Anterior cingulate cortex (tissue), 58 donors: ENCODE results near the gene IFITM5.

Source experiments
- DNase-seq, 58 donors: peaks; one replicate each; lab custom pipeline; 2025; lab: John Stamatoyannopoulos, UW

Gene IFITM5

DNA sequence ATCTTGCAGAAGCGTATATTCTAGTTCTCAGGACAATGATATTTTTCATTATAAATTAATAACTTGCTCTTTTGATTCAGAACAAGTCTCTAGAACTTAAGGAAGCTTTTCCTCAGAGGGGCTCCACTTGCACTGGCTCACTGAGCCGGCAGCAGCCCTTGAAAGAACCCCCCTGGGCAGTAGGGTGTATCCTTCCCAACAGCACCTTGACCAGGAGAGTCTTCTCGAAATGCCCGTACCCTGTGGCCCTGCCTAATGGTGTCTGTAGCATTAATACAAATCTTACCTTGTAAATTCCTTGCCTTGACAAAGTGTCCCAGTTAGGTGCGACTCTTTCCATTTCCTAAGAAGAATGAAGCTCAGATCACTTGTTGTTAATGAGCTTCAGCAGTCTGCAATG lies 49.1 kb downstream of the IFITM5 start:
- no peak for DNase-seq

DNA sequence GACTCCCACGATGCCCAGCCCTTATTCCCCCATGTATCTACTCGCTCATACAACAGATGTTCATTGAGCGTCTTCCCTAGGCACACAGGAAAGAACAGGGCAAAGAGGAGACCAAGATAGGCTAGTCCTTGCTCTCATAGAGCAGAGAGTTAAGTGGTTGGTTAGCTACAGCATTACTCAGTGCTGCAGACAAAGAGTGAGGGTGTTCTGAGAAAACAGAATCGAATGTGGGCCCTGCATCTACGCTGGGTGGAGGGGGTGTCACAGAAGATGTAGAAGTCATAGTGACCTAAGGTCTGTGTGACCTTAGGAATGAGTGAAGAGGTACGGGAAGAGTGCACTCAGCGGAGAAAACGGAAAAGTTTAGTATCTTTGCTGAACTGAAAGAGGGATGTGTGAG lies 50.3 kb downstream of the IFITM5 start:
- DNase-seq, result no peak
